ENCODE data around the gene PDE1A.

Gene PDE1A

DNA sequence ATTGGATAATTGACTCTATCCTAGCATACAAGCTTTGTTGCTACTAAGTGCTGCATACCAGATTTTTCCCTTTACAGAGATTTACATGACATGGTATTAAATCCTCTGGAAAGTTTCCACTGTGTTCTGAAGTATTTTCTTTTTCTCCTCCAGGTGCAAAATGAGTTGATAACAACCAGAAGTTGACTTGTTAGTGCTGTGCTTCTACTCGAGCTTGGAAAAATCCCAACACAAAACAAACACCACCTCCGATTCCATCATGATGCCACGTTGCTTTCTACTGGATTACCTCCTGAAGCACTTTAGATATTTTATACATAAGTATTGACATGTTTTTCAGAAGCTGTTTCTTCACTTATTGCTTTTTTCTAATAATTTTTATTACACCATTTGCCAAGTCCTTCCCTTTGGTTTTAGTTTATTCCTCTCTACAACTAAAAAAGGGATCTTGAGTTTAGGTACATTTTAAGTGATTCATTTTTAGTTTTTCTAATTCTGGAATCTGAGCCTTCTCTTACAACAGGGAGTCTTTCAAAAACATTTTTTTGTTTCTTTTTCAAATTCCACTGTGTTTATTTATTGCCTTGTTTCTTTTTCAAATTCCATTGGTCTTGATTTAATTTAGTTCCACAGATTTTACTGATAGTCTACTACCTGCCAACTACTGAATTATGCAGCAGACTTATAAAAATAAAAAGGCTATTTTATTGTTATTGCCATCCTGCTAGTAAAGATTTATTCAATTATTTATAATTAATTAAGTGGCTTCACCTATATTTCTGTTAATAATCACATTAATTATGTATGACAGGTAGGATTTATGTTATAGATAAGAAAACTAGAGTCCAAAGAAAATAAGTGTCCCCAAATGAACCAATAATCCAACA is 297.8 kb downstream of the PDE1A start:
- DNase-seq (ENCODE audit: low read depth), result no peak

DNA sequence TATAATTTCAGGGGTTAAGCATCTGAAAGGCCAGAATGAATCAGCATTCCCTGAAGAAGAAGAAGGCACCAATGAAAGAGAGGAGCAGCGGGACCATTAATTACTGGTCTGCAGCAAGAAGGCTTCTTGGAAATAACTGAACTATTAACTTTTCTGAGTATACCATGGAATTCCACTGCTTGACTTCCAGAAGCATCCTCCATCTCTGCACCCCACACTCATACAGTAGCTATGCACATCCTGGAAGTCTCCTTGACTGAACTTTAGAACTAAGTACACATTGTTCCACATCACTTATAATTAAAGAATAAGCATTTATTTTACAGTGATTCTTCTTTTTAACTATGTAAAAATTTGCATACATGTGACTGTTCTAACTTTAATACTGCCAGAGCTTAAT is 309.6 kb downstream of the PDE1A start:
- no peak for DNase-seq (ENCODE audit: low read depth)

DNA sequence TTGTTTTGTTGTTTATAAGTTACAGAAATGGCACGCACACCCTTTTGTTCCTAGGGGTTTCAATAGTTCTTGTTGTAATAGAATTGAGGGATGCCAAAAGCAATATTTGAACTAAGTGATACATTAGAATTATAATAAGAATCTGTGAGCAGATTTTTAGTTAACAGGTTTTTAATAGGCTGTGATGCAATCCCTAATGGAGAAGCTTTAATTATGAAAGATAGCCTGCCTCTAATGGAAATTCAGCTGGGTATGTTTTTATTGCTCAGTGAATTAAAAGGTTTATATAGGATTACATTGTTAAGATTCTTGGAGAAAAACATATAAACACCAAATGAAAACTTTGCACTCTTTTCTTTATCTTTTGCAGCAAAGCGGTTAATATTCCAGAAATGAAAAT is 310.1 kb downstream of the PDE1A start:
- no peak for DNase-seq (ENCODE audit: low read depth)

DNA sequence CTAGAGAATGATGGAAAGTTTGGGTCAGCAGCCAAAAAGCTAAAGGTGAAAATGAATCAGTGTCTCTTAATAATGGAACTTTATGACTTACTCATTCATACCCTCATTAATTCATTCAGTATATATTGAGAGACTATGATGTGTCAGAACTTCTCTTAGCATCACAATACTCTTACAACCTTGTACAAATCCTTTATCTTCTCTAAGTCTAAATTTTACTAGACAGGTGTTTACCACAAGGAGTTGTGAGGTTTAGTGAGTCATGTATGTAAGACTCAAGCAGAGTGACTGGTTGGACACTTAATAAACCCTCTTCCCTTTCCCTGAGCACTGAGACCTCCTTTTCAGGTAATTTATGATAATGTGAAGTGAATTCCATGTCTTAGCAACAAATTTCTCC is 311.6 kb downstream of the PDE1A start:
- DNase-seq (ENCODE audit: low read depth), result no peak

DNA sequence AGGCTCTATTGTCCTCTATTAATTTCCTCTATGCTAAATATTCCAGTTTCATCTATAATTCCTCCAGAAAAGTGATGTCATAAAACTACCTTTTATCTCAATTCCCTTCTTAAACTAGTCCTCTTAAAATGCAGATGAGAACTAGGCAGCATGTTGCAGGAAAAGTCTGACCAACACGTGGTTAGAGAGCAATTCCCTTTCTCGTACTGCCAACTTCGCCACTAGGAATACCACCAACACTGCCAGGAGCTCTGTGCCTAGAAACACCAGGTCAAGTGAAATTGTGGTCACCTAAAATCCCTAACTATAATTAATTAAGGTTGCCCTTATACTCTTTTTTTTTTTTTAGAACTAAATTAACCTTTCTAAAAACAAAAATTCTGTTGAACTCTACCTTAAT is 313.5 kb downstream of the PDE1A start:
- no peak for DNase-seq (ENCODE audit: low read depth)

DNA sequence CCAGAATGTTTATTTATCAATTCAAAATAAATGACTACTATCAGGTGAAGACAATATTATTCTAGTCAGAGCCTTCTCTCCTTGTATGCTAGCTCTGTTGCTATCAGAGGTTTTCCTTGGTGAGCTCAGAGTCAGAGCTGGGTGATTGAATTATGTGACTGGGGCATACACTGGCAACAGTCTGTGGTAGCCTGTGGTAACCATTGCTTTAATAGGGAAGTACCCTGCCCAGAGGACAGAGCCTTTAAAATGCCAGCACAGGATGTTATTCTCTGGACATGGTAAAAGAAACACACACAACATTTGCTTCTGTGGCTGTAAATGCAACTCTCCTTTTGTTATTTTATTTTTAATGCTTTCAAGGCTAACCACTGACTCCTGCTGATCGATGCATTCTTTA is 316.5 kb downstream of the PDE1A start:
- DNase-seq (ENCODE audit: low read depth), result no peak

DNA sequence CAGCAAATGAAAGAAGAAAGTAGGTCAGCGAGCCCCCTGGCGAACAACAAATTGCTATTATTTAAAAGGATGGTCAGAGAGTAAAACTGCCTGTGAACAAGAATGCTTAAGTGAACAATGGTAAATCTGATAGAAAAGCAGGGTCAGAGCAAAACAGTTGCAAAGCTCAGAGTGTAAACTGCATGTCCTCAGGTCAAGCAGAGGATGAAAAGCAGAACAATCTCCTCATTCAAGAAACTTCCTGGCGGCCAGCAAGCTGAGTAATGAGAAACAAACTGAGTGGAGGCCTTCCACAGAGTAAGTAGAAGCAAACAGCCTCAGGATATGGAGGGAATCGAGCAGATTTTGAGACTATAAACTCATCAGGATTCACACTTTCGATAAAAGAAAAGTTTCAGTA is 323.3 kb downstream of the PDE1A start:
- DNase-seq (ENCODE audit: low read depth), result no peak

DNA sequence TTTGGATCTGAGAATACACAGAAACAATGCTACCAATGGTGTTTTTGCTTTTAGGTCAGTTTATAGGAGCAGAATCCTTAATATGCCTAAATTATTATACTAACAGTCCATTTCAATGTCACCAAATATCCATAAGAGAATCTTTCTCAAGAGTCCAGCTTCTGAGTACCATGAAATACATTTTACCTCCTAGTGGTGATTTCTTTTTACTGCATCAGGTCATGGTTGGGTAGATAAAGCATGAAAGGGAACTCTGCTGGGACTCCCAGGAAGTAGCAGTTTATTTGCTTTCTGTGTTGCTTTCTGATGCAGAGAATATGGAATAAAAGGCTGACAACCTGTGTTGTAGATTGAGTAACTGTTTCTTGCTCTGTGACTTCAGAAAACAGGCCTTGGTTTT is 325.6 kb downstream of the PDE1A start:
- no peak for DNase-seq (ENCODE audit: low read depth)

DNA sequence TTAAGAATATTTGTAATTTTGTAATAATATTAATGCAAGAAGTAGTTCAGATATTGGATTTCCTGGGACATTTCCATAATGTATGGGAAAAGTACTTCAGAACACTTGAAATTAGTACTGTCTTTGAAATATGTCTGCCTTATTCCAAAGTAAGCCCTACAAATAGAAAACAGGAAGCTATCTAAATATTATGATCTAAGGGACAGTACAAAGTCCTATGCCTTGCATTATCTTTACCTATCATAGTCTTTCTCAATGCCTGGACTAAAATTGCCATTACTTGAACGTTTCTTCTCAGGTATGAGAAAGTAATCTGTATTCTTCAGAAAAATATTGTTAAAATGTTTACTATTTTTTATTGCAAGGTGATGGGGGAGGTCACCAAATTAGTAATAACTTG is 328.2 kb downstream of the PDE1A start:
- no peak for DNase-seq (ENCODE audit: low read depth)

DNA sequence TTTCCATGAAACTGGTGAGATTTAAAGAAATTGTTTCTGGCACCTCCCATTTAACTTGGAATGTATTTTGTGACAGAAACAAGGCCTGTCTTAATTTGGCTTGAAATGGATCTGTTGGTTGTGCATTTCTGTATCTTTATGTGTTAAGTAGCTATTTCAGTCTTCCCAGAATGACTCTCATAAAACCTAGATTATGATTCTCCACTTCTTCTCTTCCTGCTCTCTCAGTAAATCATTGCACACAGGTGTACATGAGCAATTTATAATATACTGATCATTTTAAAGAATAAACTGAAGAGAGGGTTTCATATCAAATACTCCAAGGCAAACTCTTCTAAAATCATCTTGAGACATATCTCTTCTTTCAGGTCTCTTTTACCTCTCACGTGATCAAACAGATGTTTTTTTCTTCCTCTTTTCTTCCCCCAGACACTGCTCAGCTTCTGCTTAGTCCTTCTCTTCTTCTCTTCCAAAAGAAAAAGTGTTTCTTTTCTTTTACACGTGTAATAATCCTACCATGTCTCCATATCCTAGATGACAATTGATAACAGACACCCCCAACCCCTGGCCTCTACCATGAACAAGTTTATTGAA is 329.2 kb downstream of the PDE1A start:
- DNase-seq (ENCODE audit: low read depth), result no peak

DNA sequence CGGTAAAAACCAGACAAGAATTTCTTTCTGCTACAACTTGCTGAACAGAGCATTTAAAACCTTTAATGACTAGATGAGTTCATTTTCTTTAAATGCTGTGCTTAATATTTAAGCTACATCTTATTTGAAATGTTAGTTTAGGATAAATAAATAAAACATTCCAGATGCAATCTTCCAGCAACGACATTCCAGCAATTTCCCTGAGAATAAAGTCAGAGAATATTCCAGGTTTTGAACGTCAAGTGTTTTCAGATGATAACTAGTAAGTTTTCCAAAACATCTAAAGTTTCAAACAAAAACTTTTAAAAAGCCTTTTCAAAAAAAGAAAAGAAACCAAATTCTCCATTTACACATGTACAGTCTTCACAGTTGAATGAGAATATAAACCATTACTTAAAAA is 336.4 kb downstream of the PDE1A start:
- no peak for DNase-seq (ENCODE audit: low read depth)

Measured in stimulated activated CD8-positive, alpha-beta memory T cell treated with anti-CD3 and anti-CD28 coated beads, Interleukin-15, amount 100 ng/mL, for 24 hours (primary cell).